ENCODE measurements around the gene NFIX. TPM values are rescaled to one million over a fixed set of nuclear protein-coding genes. Genes with fewer than 3 reads are reported as not detected.

The NFIX gene
- total and polyA plus RNA-seq, 2 donors (not counting 1 experiment from before 2014, with no cell fraction given) = 0.69 to 5.6 TPM

DNA sequence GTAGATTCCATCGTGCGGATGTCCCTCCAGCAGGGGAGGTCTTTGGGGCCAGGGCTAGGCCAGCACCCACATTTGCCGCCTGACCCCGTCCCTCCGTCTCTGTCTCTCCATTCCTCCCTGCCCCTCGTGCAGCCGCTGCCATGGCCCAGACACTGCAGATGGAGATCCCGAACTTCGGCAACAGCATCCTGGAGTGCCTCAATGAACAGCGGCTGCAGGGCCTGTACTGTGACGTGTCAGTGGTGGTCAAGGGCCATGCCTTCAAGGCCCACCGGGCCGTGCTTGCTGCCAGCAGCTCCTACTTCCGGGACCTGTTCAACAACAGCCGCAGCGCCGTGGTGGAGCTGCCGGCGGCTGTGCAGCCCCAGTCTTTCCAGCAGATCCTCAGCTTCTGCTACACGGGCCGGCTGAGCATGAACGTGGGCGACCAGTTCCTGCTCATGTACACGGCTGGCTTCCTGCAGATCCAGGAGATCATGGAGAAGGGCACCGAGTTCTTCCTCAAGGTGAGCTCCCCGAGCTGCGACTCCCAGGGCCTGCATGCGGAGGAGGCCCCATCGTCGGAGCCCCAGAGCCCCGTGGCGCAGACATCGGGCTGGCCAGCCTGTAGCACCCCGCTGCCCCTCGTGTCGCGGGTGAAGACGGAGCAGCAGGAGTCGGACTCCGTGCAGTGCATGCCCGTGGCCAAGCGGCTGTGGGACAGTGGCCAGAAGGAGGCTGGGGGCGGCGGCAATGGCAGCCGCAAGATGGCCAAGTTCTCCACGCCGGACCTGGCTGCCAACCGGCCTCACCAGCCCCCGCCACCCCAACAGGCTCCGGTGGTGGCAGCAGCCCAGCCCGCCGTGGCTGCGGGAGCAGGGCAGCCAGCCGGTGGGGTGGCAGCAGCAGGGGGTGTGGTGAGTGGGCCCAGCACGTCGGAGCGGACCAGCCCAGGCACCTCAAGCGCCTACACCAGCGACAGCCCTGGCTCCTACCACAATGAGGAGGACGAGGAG is 140.1 kb downstream of the NFIX start:
- CTCF ChIA-PET = interaction anchor here (1.0 kb wide), 1 partner anchor 128 kb away, joined by 3 read pairs; no protein-coding TSS in a partner anchor
- intact Hi-C loops (cut with micrococcal nuclease) = no loop called here
- Histone ChIP-seq H3K27me3 (replicated peaks in 1 of 4; ENCODE audit: control extremely low read depth in 1 of 4, control insufficient read depth in 3 of 4, insufficient read depth in 4 of 4, low read length in 3 of 4) (no peaks in the 10 kb centered on the region), H3K79me2 (ENCODE audit: control insufficient read depth, insufficient read depth, low read length) (peaks cover 57% of the 10 kb centered on the region), H3K27ac (ENCODE audit: low read length in 2 of 2) (no peak overlapping the region), H3K4me1 (ENCODE audit: control insufficient read depth in 2 of 2, insufficient read depth in 2 of 2, low read length in 2 of 2) (no peaks in the 10 kb centered on the region), H3K9me3 (ENCODE audit: control extremely low read depth in 1 of 3, control insufficient read depth in 2 of 3, insufficient read depth in 1 of 3, low read length in 2 of 3) (no peaks in the 10 kb centered on the region), H3K36me3 (replicated peaks in 1 of 2; ENCODE audit: control extremely low read depth in 1 of 2, control insufficient read depth in 1 of 2, extremely low read depth in 1 of 2, insufficient read depth in 2 of 2, low read length in 1 of 2) (peaks cover 0 to 28% of the 10 kb centered on the region in 2 experiments), H3K9ac (ENCODE audit: low read length) (no peak overlapping the region), H3K4me2 (replicated peaks; ENCODE audit: low read depth, low read length, poor library complexity, severe bottlenecking) (no peak overlapping the region), H3K4me3 (ENCODE audit: control extremely low read depth in 1 of 5, extremely low read depth in 1 of 5, insufficient read depth in 1 of 5, low read depth in 2 of 5, low read length in 4 of 5) (no peak overlapping the region), H2AFZ (ENCODE audit: insufficient read depth, low read depth, low read length, poor library complexity, severe bottlenecking) (no peak overlapping the region), H4K20me1 (ENCODE audit: control insufficient read depth, insufficient read depth, low read length, poor library complexity, severe bottlenecking) (peaks cover 6% of the 10 kb centered on the region)
- Mint-ChIP-seq H3K9me3 (ENCODE audit: insufficient read depth) (no peaks in the 10 kb centered on the region), H3K4me3 (no peak overlapping the region), H3K4me1 (peaks cover 6% of the 10 kb centered on the region), H3K27ac (no peak overlapping the region), H3K27me3 (no peaks in the 10 kb centered on the region)
- TF ChIP-seq CTCF (IDR thresholded peaks at IDR 0.05) = no peak
- TF ChIP-seq EZH2 (IDR thresholded peaks at IDR 0.05; ENCODE audit: borderline replicate concordance, insufficient read depth, low read depth, low read length, poor library complexity, severe bottlenecking) = no peak
- no peak for ATAC-seq (ENCODE audit: low read depth)
- POLR2A ChIA-PET = no interaction called here
- DNase-seq = no peak
- WGBS (ENCODE audit: insufficient coverage) = 96% methylated on average over 60 of the region's 60 CpGs

DNA sequence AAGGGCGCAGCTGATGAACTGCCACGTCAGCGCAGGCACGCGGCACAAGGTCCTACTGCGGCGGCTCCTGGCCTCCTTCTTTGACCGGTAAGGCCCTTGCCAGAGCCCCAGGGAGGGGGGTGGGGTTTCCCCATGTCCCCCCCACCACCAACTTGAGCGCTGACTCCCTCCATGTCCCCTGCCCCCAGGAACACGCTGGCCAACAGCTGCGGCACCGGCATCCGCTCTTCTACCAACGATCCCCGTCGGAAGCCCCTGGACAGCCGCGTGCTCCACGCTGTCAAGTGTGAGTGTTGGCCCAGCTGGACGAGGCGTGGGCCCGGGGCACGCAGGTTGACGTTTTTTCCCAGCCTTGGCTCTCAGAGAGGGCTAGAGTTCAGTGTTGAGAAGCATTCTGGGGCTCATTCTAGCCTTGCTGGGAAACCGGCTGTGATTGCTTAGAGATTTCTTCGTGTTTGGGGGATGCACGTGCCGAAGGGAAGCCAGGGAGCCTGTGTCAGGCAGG is 142.1 kb downstream of the NFIX start:
- Mint-ChIP-seq H3K27me3 (no peaks in the 10 kb centered on the region), H3K4me3 (no peak overlapping the region), H3K9me3 (ENCODE audit: insufficient read depth) (no peaks in the 10 kb centered on the region), H3K27ac (no peak overlapping the region), H3K4me1 (peaks cover 5% of the 10 kb centered on the region)
- no peak overlapping the region for H3K4me3 ChIP-seq (ENCODE audit: control extremely low read depth in 1 of 5, extremely low read depth in 1 of 5, insufficient read depth in 1 of 5, low read depth in 2 of 5, low read length in 4 of 5)
- H3K27ac ChIP-seq (ENCODE audit: low read length in 2 of 2) = no peak overlapping the region
- CTCF ChIA-PET = no interaction called here
- no peak overlapping the region for H2AFZ ChIP-seq (ENCODE audit: insufficient read depth, low read depth, low read length, poor library complexity, severe bottlenecking)
- peaks cover 6% of the 10 kb centered on the region for H4K20me1 ChIP-seq (ENCODE audit: control insufficient read depth, insufficient read depth, low read length, poor library complexity, severe bottlenecking)
- H3K36me3 ChIP-seq (replicated peaks in 1 of 2; ENCODE audit: control extremely low read depth in 1 of 2, control insufficient read depth in 1 of 2, extremely low read depth in 1 of 2, insufficient read depth in 2 of 2, low read length in 1 of 2) = peaks cover 0 to 28% of the 10 kb centered on the region in 2 experiments
- DNase-seq (no peak), ATAC-seq (ENCODE audit: low read depth) (no peak)
- intact Hi-C loops (cut with micrococcal nuclease) = no loop called here
- no peak overlapping the region for H3K9ac ChIP-seq (ENCODE audit: low read length)
- H3K27me3 ChIP-seq (replicated peaks in 1 of 4; ENCODE audit: control extremely low read depth in 1 of 4, control insufficient read depth in 3 of 4, insufficient read depth in 4 of 4, low read length in 3 of 4) = no peaks in the 10 kb centered on the region
- TF ChIP-seq CTCF (IDR thresholded peaks at IDR 0.05) (no peak), EZH2 (IDR thresholded peaks at IDR 0.05; ENCODE audit: borderline replicate concordance, insufficient read depth, low read depth, low read length, poor library complexity, severe bottlenecking) (no peak)
- H3K4me1 ChIP-seq (ENCODE audit: control insufficient read depth in 2 of 2, insufficient read depth in 2 of 2, low read length in 2 of 2) = no peaks in the 10 kb centered on the region
- H3K4me2 ChIP-seq (replicated peaks; ENCODE audit: low read depth, low read length, poor library complexity, severe bottlenecking) = no peak overlapping the region
- H3K9me3 ChIP-seq (ENCODE audit: control extremely low read depth in 1 of 3, control insufficient read depth in 2 of 3, insufficient read depth in 1 of 3, low read length in 2 of 3) = no peaks in the 10 kb centered on the region
- H3K79me2 ChIP-seq (ENCODE audit: control insufficient read depth, insufficient read depth, low read length) = peaks cover 44% of the 10 kb centered on the region
- POLR2A ChIA-PET = interaction anchor here (0.6 kb wide), 1 partner anchor 717 kb away, joined by 4 read pairs; no protein-coding TSS in a partner anchor
- 97% methylated on average over 19 of the region's 28 CpGs for WGBS (ENCODE audit: insufficient coverage)
